HL-60 (cell line): ENCODE results near the gene SYP.
"Not testable (repeated sequence)": the region's sequence is repeated elsewhere in the genome, so short reads cannot be mapped to it uniquely, and the experiment has no call there.

ENCODE experiments used
- GABPA ChIP-seq: IDR thresholded peaks from 2 replicates; pipeline ENCODE4 v1.6.1; 2012; ENCODE audit warnings: low read depth
- POLR2AphosphoS5 ChIP-seq: IDR thresholded peaks from 2 replicates; pipeline ENCODE4 v1.6.1; 2012; ENCODE audit warnings: low read depth
- TF ChIP-seq, protein P1 (sequence below): IDR thresholded peaks from one replicate; pipeline ENCODE4 v1.5.1; 2011; ENCODE audit warnings: low read length, control low read depth, inconsistent platforms; ENCODE audit not compliant: insufficient read depth
- TF ChIP-seq, protein P2 (sequence below): IDR thresholded peaks from 2 replicates; pipeline ENCODE4 v1.6.1; 2012; ENCODE audit warnings: low read depth; ENCODE audit not compliant: insufficient replicate concordance

DNA sequence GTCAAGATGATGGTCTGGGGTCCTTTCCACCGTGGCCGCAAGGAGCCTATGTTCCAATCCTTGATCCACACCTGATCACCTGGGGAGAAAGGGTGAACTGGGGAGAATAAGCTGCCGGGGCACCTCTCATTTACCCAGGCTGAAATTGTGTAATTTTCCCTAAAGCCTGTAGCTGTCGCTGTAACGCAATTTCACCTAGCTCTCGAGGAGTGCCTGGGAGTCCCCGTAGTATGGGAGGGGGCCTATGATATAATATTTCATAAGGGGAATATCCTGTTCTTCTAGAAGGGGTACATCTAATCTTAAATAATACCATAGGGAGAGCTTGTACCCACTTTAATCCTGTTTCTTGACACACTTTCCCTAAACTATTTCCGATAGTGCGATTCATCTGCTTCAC, 57.7 kb downstream of the SYP start:
- TF ChIP-seq, protein P1, sequence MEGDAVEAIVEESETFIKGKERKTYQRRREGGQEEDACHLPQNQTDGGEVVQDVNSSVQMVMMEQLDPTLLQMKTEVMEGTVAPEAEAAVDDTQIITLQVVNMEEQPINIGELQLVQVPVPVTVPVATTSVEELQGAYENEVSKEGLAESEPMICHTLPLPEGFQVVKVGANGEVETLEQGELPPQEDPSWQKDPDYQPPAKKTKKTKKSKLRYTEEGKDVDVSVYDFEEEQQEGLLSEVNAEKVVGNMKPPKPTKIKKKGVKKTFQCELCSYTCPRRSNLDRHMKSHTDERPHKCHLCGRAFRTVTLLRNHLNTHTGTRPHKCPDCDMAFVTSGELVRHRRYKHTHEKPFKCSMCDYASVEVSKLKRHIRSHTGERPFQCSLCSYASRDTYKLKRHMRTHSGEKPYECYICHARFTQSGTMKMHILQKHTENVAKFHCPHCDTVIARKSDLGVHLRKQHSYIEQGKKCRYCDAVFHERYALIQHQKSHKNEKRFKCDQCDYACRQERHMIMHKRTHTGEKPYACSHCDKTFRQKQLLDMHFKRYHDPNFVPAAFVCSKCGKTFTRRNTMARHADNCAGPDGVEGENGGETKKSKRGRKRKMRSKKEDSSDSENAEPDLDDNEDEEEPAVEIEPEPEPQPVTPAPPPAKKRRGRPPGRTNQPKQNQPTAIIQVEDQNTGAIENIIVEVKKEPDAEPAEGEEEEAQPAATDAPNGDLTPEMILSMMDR: not testable (repeated sequence)
- TF ChIP-seq, protein P2, sequence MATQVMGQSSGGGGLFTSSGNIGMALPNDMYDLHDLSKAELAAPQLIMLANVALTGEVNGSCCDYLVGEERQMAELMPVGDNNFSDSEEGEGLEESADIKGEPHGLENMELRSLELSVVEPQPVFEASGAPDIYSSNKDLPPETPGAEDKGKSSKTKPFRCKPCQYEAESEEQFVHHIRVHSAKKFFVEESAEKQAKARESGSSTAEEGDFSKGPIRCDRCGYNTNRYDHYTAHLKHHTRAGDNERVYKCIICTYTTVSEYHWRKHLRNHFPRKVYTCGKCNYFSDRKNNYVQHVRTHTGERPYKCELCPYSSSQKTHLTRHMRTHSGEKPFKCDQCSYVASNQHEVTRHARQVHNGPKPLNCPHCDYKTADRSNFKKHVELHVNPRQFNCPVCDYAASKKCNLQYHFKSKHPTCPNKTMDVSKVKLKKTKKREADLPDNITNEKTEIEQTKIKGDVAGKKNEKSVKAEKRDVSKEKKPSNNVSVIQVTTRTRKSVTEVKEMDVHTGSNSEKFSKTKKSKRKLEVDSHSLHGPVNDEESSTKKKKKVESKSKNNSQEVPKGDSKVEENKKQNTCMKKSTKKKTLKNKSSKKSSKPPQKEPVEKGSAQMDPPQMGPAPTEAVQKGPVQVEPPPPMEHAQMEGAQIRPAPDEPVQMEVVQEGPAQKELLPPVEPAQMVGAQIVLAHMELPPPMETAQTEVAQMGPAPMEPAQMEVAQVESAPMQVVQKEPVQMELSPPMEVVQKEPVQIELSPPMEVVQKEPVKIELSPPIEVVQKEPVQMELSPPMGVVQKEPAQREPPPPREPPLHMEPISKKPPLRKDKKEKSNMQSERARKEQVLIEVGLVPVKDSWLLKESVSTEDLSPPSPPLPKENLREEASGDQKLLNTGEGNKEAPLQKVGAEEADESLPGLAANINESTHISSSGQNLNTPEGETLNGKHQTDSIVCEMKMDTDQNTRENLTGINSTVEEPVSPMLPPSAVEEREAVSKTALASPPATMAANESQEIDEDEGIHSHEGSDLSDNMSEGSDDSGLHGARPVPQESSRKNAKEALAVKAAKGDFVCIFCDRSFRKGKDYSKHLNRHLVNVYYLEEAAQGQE: not testable (repeated sequence)
- not testable (repeated sequence) for TF ChIP-seq POLR2AphosphoS5, GABPA
